HG02973 (cell line): Measurements from ENCODE around the gene ECM2.

Experiments
- ATAC-seq: cut with Tn5 transposase; IDR thresholded peaks from one replicate; pipeline ENCODE4 v1.9.1; 2021; ENCODE audit warnings: moderate library complexity; ENCODE audit not compliant: unreplicated experiment

The ECM2 gene

GRCh38 chr9:92501671-92502393 lies 34.0 kb downstream of the ECM2 start:
- no peak for ATAC-seq

GRCh38 chr9:92500725-92501124 lies 35.1 kb downstream of the ECM2 start:
- no peak for ATAC-seq

GRCh38 chr9:92499701-92500100 lies 36.1 kb downstream of the ECM2 start:
- no peak for ATAC-seq

- no peak for ATAC-seq
These were observed 39.2 kb downstream of the ECM2 start for GRCh38 chr9:92496396-92497176.

GRCh38 chr9:92494856-92495255 lies 40.9 kb downstream of the ECM2 start:
- ATAC-seq: no peak

GRCh38 chr9:92493749-92494387 lies 41.9 kb downstream of the ECM2 start:
- no peak for ATAC-seq

GRCh38 chr9:92492781-92493401 lies 42.9 kb downstream of the ECM2 start:
- ATAC-seq: no peak

- ATAC-seq: no peak
These were observed 46.9 kb downstream of the ECM2 start for GRCh38 chr9:92488681-92489550.

- no peak for ATAC-seq
These were observed 49.4 kb downstream of the ECM2 start for GRCh38 chr9:92486371-92486770.

- ATAC-seq: no peak
These were observed 51.2 kb downstream of the ECM2 start for GRCh38 chr9:92484563-92484962.

- ATAC-seq: no peak
These were observed 51.9 kb downstream of the ECM2 start for GRCh38 chr9:92483627-92484545.

- no peak for ATAC-seq
These were observed 53.0 kb downstream of the ECM2 start for GRCh38 chr9:92482805-92483204.

- no peak for ATAC-seq
These were observed 53.5 kb downstream of the ECM2 start, which contains the start of gene ASPN for GRCh38 chr9:92482329-92482728. Gene ASPN, minus strand, starts transcription at chr9:92482506.

- ATAC-seq: no peak
These were observed 54.7 kb downstream of the ECM2 start for GRCh38 chr9:92480986-92481633.

GRCh38 chr9:92480291-92480771 lies 55.5 kb downstream of the ECM2 start:
- no peak for ATAC-seq

GRCh38 chr9:92479346-92479745 lies 56.4 kb downstream of the ECM2 start:
- ATAC-seq: no peak

- ATAC-seq: no peak
These were observed 57.0 kb downstream of the ECM2 start for GRCh38 chr9:92478783-92479182.

GRCh38 chr9:92476962-92477361 lies 58.8 kb downstream of the ECM2 start:
- peak; percentile 61 for ATAC-seq

- ATAC-seq: no peak
These were observed 61.2 kb downstream of the ECM2 start for GRCh38 chr9:92474587-92474986.
